HG02870 (cell line): ENCODE results near the gene EPYC.

Experiments
- ATAC-seq: cut with Tn5 transposase; IDR thresholded peaks from one replicate; pipeline ENCODE4 v1.9.1; 2021; ENCODE audit warnings: mild to moderate bottlenecking, moderate library complexity; ENCODE audit not compliant: unreplicated experiment

The EPYC gene

GRCh38 chr12:91004872-91005271 is at the start of gene EPYC:
Gene EPYC, minus strand, starts transcription at chr12:91004972. Its CDS starts 2,407 bp downstream, at chr12:91002565.
- ATAC-seq: no peak

- no peak for ATAC-seq
Measured at GRCh38 chr12:91053951-91054715, 49.4 kb upstream of the EPYC start.

GRCh38 chr12:91052026-91052425 is 47.3 kb upstream of the EPYC start:
- ATAC-seq: no peak

- no peak for ATAC-seq
Measured at GRCh38 chr12:91044586-91044985, 39.8 kb upstream of the EPYC start.

GRCh38 chr12:91043408-91043807 is 38.6 kb upstream of the EPYC start:
- no peak for ATAC-seq

- no peak for ATAC-seq
Measured at GRCh38 chr12:91040096-91040755, 35.5 kb upstream of the EPYC start.

- no peak for ATAC-seq
Measured at GRCh38 chr12:91037276-91037675, 32.5 kb upstream of the EPYC start.

- no peak for ATAC-seq
Measured at GRCh38 chr12:91033251-91033650, 28.5 kb upstream of the EPYC start.

GRCh38 chr12:91023326-91024004 is 18.7 kb upstream of the EPYC start:
- peak; percentile 86 for ATAC-seq

- no peak for ATAC-seq
Measured at GRCh38 chr12:91021076-91021475, 16.3 kb upstream of the EPYC start.

- no peak for ATAC-seq
Measured at GRCh38 chr12:91019455-91019854, 14.7 kb upstream of the EPYC start.

- no peak for ATAC-seq
Measured at GRCh38 chr12:91017511-91018263, 12.9 kb upstream of the EPYC start.

GRCh38 chr12:91017043-91017442 is 12.3 kb upstream of the EPYC start:
- no peak for ATAC-seq

- peak; percentile 89 for ATAC-seq
Measured at GRCh38 chr12:91009319-91009950, 4.7 kb upstream of the EPYC start.

- ATAC-seq: peak; percentile 72
Measured at GRCh38 chr12:91007531-91008290, 2.9 kb upstream of the EPYC start.

- ATAC-seq: no peak
Measured at GRCh38 chr12:91003737-91004136, 1.0 kb downstream of the EPYC start.

GRCh38 chr12:91001306-91001705 is 3.5 kb downstream of the EPYC start:
- ATAC-seq: no peak

GRCh38 chr12:90999966-91000365 is 4.8 kb downstream of the EPYC start:
- no peak for ATAC-seq

- ATAC-seq: no peak
Measured at GRCh38 chr12:90999527-90999926, 5.2 kb downstream of the EPYC start.

- no peak for ATAC-seq
Measured at GRCh38 chr12:90995010-90995409, 9.8 kb downstream of the EPYC start.
